Upper lobe of left lung (tissue), 6 donors: ENCODE results near the gene ZCCHC7. TPM values are rescaled to one million over a fixed set of nuclear protein-coding genes. Genes with fewer than 3 reads are reported as not detected.
"Not testable (repeated sequence)": the region's sequence is repeated elsewhere in the genome, so short reads cannot be mapped to it uniquely, and the experiment has no call there.

Experiments
- ATAC-seq, 2 donors: fragments of 200-7000 bp; cut with Tn5 transposase; one replicate each; pipeline ENCODE4 v1.9.1; 2022; ENCODE audit warnings: mild to moderate bottlenecking in 2 of 2, moderate library complexity in 2 of 2; ENCODE audit not compliant: low FRiP score in 2 of 2
- DNase-seq, 2 donors: peaks; one replicate each; pipeline ENCODE4 v3.0.0-alpha.2; 2019 to 2020
- H3K27ac ChIP-seq, 4 donors: fragments of 200-600 bp; sonication (generic); one replicate each; pipeline ENCODE4 v1.5.1; 2016 to 2019
- H3K27me3 ChIP-seq, 4 donors: fragments of 200-600 bp; sonication (generic); one replicate each; pipeline ENCODE4 v1.5.1; 2017 to 2019
- H3K36me3 ChIP-seq, 4 donors: fragments of 200-600 bp; sonication (generic); one replicate each; pipeline ENCODE4 v1.5.1; 2016 to 2019
- H3K4me1 ChIP-seq, 4 donors: fragments of 200-600 bp; sonication (generic); one replicate each; pipeline ENCODE4 v1.5.1; 2018 to 2019
- H3K4me3 ChIP-seq, 4 donors: fragments of 200-600 bp; sonication (generic); one replicate each; pipeline ENCODE4 v1.5.1; 2017 to 2019; ENCODE audit warnings: mild to moderate bottlenecking in 2 of 4, moderate library complexity in 1 of 4
- H3K9me3 ChIP-seq, 4 donors: fragments of 200-600 bp; sonication (generic); one replicate each; pipeline ENCODE4 v1.5.1; 2018 to 2019
- EP300 ChIP-seq, 4 donors: sonication (generic); formaldehyde crosslinking; IDR thresholded peaks; one replicate each; pipeline ENCODE4 v1.5.1; 2017; ENCODE audit warnings: antibody characterized with exemption in 4 of 4, control low read depth in 2 of 4
- POLR2A ChIP-seq, 4 donors: fragments of 450-650 bp; IDR thresholded peaks; one replicate each; pipeline ENCODE4 v1.5.1; 2016 to 2017; ENCODE audit warnings: antibody characterized with exemption in 4 of 4, mild to moderate bottlenecking in 2 of 4
- POLR2AphosphoS5 ChIP-seq, 2 donors: sonication (generic); formaldehyde crosslinking; IDR thresholded peaks; one replicate each; pipeline ENCODE4 v1.5.1; 2017; ENCODE audit warnings: antibody characterized with exemption in 2 of 2
- WGBS, 2 donors: methylation state at CpG; one replicate each; pipeline ENCODE4 v1.1.5; 2017 to 2018; 5-methylcytosine and 5-hydroxymethylcytosine counted together
- total RNA-seq, 6 donors: library from RNA; depleted of rRNA in 4 of 6; stranded (reverse); fragments of >200 nt in 4 of 6; gene quantifications; one replicate each; pipeline versions ENCODE4 v1.1.0 to v1.2.1, GENCODE V29; 2016 to 2021
- TF ChIP-seq, protein P1 (sequence below), 6 experiments: fragments of 450-650 bp in 4 of 6; fragments of 200-600 bp in 2 of 6; sonication (generic) in 2 of 6; IDR thresholded peaks; one replicate each; pipeline ENCODE4 v1.5.1; 2016 to 2019; ENCODE audit warnings: antibody characterized with exemption in 6 of 6
- donor health status: DM: no; HTN: no; CAD: no; lungs with moderate emphysema.
- donor health status: DM: no; HTN: yes; CAD: no; lungs with severe emphysema.

The ZCCHC7 gene
- total RNA-seq, 6 donors from 2014 or later = 11.1 to 44.0 (median 18.7) TPM

DNA sequence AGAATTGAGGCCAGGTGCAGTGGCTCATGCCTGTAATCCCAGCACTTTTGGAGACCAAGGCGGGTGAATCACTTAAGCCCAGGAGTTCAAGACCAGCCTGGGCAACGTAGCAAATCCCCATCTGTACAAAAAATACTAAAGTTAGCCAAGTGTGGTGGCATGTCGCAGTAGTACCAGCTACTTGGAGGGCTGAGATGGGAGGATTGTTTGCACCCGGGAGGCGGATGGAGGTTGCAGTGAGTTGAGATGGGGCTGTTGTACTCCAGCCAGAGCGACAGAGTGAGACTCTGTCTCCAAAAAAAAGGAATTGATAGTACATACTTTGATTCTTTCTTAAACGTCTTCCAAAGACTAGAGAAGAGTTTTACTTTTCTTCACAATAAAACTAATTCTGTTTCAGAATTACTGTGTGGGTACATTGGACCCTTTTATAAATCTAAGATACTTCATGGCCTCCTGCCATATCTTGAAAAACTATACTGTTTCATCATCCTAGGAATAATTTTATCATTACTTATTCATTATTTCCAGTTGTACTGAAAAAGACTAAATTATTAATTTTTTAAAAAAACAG, 170.1 kb downstream of the ZCCHC7 start:
- 92 to 97% methylated on average over 7 of the region's 7 CpGs for WGBS, 2 donors
- ATAC-seq = no peak

DNA sequence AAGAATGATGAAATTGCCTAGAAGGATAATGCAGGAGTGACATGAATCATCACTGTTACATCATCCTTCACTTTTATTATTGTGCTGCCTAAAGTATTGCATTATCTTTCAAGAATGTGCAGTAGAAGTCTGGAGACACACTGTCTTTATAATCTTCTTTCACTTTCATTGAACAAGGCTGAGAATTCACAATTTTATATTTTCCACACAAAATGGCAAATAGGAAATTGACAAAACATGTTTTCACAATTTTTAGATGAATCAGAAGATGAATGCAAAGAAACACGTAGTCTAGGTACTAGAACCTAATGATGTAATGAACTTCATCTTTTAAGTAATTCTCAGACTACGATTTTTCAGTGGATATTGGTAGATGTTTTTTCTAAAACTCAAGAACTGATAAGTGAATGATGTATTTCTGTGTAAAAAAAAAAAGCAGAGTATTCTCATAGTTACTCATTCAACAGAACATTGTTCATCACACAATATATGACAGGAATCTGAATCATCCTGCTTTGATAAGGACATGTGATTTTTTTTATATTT, 170.6 kb downstream of the ZCCHC7 start:
- H3K4me1 ChIP-seq = peaks cover 0 to 11% (median 0%) of the 10 kb centered on the region in 4 donors
- no peak overlapping the region for H3K27ac ChIP-seq
- TF ChIP-seq, protein P1, sequence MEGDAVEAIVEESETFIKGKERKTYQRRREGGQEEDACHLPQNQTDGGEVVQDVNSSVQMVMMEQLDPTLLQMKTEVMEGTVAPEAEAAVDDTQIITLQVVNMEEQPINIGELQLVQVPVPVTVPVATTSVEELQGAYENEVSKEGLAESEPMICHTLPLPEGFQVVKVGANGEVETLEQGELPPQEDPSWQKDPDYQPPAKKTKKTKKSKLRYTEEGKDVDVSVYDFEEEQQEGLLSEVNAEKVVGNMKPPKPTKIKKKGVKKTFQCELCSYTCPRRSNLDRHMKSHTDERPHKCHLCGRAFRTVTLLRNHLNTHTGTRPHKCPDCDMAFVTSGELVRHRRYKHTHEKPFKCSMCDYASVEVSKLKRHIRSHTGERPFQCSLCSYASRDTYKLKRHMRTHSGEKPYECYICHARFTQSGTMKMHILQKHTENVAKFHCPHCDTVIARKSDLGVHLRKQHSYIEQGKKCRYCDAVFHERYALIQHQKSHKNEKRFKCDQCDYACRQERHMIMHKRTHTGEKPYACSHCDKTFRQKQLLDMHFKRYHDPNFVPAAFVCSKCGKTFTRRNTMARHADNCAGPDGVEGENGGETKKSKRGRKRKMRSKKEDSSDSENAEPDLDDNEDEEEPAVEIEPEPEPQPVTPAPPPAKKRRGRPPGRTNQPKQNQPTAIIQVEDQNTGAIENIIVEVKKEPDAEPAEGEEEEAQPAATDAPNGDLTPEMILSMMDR (IDR thresholded peaks at IDR 0.05) = no peak
- no peak for TF ChIP-seq POLR2A (IDR thresholded peaks at IDR 0.05)
- TF ChIP-seq EP300 (IDR thresholded peaks at IDR 0.05) = no peak
- no peak for TF ChIP-seq POLR2AphosphoS5 (IDR thresholded peaks at IDR 0.05)
- no peak overlapping the region for H3K4me3 ChIP-seq
- 63 to 64% methylated on average over 2 of the region's 2 CpGs for WGBS, 2 donors
- no peaks in the 10 kb centered on the region for H3K27me3 ChIP-seq
- no peaks in the 10 kb centered on the region for H3K36me3 ChIP-seq
- no peaks in the 10 kb centered on the region for H3K9me3 ChIP-seq
- ATAC-seq = peak in 1 of 2 donors; percentile 82
- no peak for DNase-seq

More for the DNA sequence above, 170.1 kb downstream of the ZCCHC7 start:
- H3K4me3 ChIP-seq = no peak overlapping the region
- H3K4me1 ChIP-seq = peaks cover 0 to 11% (median 0%) of the 10 kb centered on the region in 4 donors
- no peak overlapping the region for H3K27ac ChIP-seq
- DNase-seq = no peak
- H3K36me3 ChIP-seq = no peaks in the 10 kb centered on the region
- no peaks in the 10 kb centered on the region for H3K9me3 ChIP-seq
- H3K27me3 ChIP-seq = no peaks in the 10 kb centered on the region
- TF ChIP-seq POLR2A (IDR thresholded peaks at IDR 0.05) (no peak), POLR2AphosphoS5 (IDR thresholded peaks at IDR 0.05) (no peak), EP300 (IDR thresholded peaks at IDR 0.05) (no peak)
- TF ChIP-seq, protein P1 (IDR thresholded peaks at IDR 0.05) = no peak

DNA sequence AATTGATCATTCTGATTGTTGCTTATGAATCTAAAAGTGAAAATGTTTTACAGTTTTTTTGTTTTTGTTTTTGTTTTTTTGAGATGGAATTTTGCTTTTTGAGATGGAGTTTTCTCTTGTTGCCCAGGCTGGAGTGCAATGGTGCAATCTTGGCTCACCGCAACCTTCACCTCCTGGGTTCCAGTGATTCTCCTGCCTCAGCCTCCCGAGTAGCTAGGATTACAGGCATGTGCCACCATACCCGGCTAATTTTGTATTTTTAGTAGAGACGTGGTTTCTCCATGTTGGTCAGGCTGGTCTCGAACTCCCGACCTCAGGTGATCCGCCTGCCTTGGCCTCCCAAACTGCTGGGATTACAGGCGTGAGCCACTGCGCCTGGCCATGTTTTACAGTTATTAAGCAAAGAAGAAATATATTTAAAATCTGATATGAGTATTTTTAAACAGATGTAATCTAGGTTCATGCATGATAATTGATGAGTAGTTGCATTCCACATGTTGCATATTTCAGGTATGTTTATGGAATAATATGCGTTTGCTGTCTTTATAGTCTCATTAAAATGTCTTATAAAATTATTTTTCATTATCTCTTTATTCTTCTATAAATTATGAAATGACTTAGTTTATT, 171.4 kb downstream of the ZCCHC7 start:
- not testable (repeated sequence) for H3K27me3 ChIP-seq, H3K36me3 ChIP-seq, H3K4me3 ChIP-seq, ATAC-seq, H3K9me3 ChIP-seq, DNase-seq, H3K27ac ChIP-seq
- peaks cover 0 to 11% (median 0%) of the 10 kb centered on the region in 4 donors for H3K4me1 ChIP-seq
- 97 to 99% methylated on average over 10 of the region's 10 CpGs for WGBS, 2 donors

DNA sequence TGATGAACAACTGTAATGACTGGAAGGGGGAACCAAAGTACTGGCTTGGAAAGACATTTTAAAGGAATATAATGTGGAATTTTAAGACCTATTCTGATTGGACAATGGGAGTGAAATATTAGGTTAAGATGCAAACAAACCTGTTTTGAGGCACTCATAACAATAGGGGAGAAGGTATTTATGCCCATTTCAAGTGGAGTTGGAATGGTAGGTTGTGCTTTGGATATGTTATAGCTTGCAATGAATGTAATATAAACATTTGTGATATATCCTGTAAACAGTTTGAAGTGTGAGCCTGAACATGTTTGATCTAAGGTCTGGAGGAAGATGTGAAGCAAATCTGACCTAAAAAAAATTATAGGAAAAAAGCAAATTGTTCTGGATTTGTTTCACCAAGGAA, 172.5 kb downstream of the ZCCHC7 start:
- H3K4me1 ChIP-seq = peaks cover 0 to 11% (median 0%) of the 10 kb centered on the region in 4 donors
- H3K4me3 ChIP-seq = no peak overlapping the region
- no peaks in the 10 kb centered on the region for H3K9me3 ChIP-seq
- ATAC-seq = no peak
- DNase-seq = no peak
- no peak overlapping the region for H3K27ac ChIP-seq
- H3K36me3 ChIP-seq = no peaks in the 10 kb centered on the region
- H3K27me3 ChIP-seq = no peaks in the 10 kb centered on the region
- TF ChIP-seq POLR2AphosphoS5 (IDR thresholded peaks at IDR 0.05) (no peak), EP300 (IDR thresholded peaks at IDR 0.05) (no peak), POLR2A (IDR thresholded peaks at IDR 0.05) (no peak)
- TF ChIP-seq, protein P1 (IDR thresholded peaks at IDR 0.05) = no peak

DNA sequence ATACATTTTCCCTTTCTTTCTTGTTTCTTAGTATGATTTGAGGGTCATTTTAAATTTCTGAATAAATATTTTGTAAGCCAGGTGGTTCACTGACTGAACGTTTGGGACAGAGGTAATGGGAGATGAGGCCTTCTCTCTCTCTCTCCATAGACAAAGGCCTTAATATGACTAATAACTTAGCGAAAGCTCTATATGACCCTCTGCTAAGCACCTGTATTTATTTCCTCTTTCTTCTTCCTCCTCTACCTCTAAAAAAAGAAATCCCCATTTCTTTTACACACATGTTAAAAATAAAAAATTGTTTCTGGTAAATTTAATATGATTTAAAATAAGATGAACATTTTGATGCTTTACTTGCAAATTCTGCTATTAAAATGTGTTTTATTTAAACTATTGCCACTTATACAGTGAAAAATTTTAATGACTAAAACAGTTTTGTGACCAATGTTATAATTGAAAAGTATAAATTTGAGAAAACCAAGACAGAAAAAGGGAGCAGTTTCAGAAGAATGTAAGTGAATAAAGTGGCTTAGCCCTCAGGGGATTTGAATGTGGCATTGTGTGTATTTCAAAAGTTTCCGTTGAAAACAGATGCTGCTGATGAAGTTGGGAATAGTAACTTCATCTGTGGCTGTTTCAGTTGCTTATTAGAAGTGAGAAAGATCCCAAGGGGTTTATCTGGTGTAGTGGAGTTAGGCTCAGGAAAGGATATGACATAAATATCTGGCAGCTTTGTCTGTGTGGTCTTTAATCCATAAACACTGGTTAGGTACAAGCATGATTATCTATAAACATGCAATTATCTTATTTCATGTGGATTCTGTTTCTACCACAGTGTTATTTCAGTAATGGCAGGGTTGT, 173.5 kb downstream of the ZCCHC7 start:
- no peak for DNase-seq
- H3K4me1 ChIP-seq = peaks cover 0 to 11% (median 0%) of the 10 kb centered on the region in 4 donors

More for the DNA sequence above, 173.5 kb downstream of the ZCCHC7 start:
- TF ChIP-seq, protein P1 (IDR thresholded peaks at IDR 0.05) = no peak
- TF ChIP-seq EP300 (IDR thresholded peaks at IDR 0.05) (no peak), POLR2AphosphoS5 (IDR thresholded peaks at IDR 0.05) (no peak), POLR2A (IDR thresholded peaks at IDR 0.05) (no peak)
- no peak for ATAC-seq
- no peak overlapping the region for H3K4me3 ChIP-seq
- 66 to 67% methylated on average over 3 of the region's 3 CpGs for WGBS, 2 donors
- H3K9me3 ChIP-seq = no peaks in the 10 kb centered on the region
- H3K36me3 ChIP-seq = no peaks in the 10 kb centered on the region
- no peak overlapping the region for H3K27ac ChIP-seq
- H3K27me3 ChIP-seq = no peaks in the 10 kb centered on the region
